Measurements from ENCODE around the gene FAM217B.

GRCh38 chr20:59925899-59926298, 14.3 kb upstream of the FAM217B start:
- TF ChIP-seq, protein P1, sequence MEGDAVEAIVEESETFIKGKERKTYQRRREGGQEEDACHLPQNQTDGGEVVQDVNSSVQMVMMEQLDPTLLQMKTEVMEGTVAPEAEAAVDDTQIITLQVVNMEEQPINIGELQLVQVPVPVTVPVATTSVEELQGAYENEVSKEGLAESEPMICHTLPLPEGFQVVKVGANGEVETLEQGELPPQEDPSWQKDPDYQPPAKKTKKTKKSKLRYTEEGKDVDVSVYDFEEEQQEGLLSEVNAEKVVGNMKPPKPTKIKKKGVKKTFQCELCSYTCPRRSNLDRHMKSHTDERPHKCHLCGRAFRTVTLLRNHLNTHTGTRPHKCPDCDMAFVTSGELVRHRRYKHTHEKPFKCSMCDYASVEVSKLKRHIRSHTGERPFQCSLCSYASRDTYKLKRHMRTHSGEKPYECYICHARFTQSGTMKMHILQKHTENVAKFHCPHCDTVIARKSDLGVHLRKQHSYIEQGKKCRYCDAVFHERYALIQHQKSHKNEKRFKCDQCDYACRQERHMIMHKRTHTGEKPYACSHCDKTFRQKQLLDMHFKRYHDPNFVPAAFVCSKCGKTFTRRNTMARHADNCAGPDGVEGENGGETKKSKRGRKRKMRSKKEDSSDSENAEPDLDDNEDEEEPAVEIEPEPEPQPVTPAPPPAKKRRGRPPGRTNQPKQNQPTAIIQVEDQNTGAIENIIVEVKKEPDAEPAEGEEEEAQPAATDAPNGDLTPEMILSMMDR (conservative IDR thresholded peaks at IDR 0.05) = no peak
- TF ChIP-seq ZFX (IDR thresholded peaks at IDR 0.05) = no peak
